K562 (cell line): Measurements from ENCODE around the gene ZNF775. TPM values are rescaled to one million over a fixed set of nuclear protein-coding genes. Genes with fewer than 3 reads are reported as not detected.
A peak's percentile ranks its signal among the peaks of the same experiment; 100 is the strongest.

Experiments used
- ATAC-seq: fragments of 200-7000 bp; cut with Tn5 transposase; 3 replicates; pipeline ENCODE4 v1.9.1; 2020; ENCODE audit warnings: moderate library complexity
- BruUV-seq: library from RNA; stranded (reverse); fragments of 400-500 nt; replicated peaks from 2 replicates; lab custom pipeline; 2021; lab: Mats Ljungman, UMichigan
- CTCF ChIA-PET: fragments of 300-600 bp; formaldehyde crosslinking; extraction: SDS; loops from one replicate; lab custom pipeline; 2021; ENCODE audit warnings: low intra/inter-chr PET ratio; lab: Yijun Ruan, JAX
- POLR2A ChIA-PET: fragments of 300-600, 350-650 bp; sonication (Branson Sonifier 250); formaldehyde crosslinking; extraction: SDS; loops from one replicate; lab custom pipeline; 2021; ENCODE audit warnings: antibody characterized with exemption, inconsistent platforms; lab: Yijun Ruan, JAX
- DNase-seq, 4 experiments: peaks; one replicate each; pipeline versions ENCODE4 v3.0.0 to v3.0.0-alpha.2; 2011 to 2018; ENCODE audit warnings: low spot score in 3 of 4, mixed read lengths in 3 of 4; ENCODE audit errors: extremely low read depth in 1 of 4
- FAIRE-seq: peaks from 2 replicates; lab custom pipeline; 2011; peaks lifted over from hg19 to GRCh38; lab: Jason Lieb, UNC
- H2AFZ ChIP-seq: 2 replicates; pipeline ENCODE4 v1.6.0; 2011; ENCODE audit warnings: low read depth, low read length, control low read depth, inconsistent platforms
- H3K27ac ChIP-seq: fragments of 200-600 bp; 3 replicates; pipeline ENCODE4 v1.8.0; 2011; ENCODE audit warnings: low read depth, mild to moderate bottlenecking, control low read depth, inconsistent platforms, low read length, moderate library complexity, mixed read lengths; ENCODE audit errors: extremely low read depth
- H3K27me3 ChIP-seq, 2 experiments: fragments of 300-600 bp in 1 of 2; 2 replicates in 1 of 2; 3 replicates in 1 of 2; pipeline versions ENCODE4 v1.6.0 to v1.8.0; 2011; ENCODE audit warnings: inconsistent platforms in 2 of 2, low read length in 2 of 2, mild to moderate bottlenecking in 1 of 2, mixed read lengths in 1 of 2, moderate library complexity in 1 of 2; ENCODE audit not compliant: control insufficient read depth in 2 of 2, insufficient read depth in 2 of 2
- H3K36me3 ChIP-seq: fragments of 300-600 bp; 3 replicates; pipeline ENCODE4 v1.8.0; 2011; ENCODE audit warnings: mild to moderate bottlenecking, low read length, inconsistent platforms; ENCODE audit not compliant: control insufficient read depth, insufficient read depth
- H3K4me1 ChIP-seq, 2 experiments: fragments of 200-600 bp in 1 of 2; replicated peaks in 1 of 2; 2 replicates in 1 of 2; 3 replicates in 1 of 2; pipeline versions ENCODE4 v1.5.1 to v1.8.0; 2011; ENCODE audit warnings: inconsistent platforms in 2 of 2, low read length in 2 of 2, mild to moderate bottlenecking in 1 of 2, mixed read lengths in 1 of 2, moderate library complexity in 1 of 2; ENCODE audit not compliant: control insufficient read depth in 2 of 2, insufficient read depth in 2 of 2
- H3K4me2 ChIP-seq: 2 replicates; pipeline ENCODE4 v1.6.1; 2011; ENCODE audit warnings: low read length, control low read depth, inconsistent platforms, mixed read lengths; ENCODE audit not compliant: insufficient read depth
- H3K4me3 ChIP-seq: fragments of 200-600 bp; sonication (generic), shearing (Covaris generic); 2 replicates; pipeline ENCODE4 v1.5.1; 2016; ENCODE audit warnings: control low read depth, inconsistent platforms
- H3K79me2 ChIP-seq: fragments of 200-600 bp; 3 replicates; pipeline ENCODE4 v1.8.0; 2011; ENCODE audit warnings: low read length, inconsistent platforms; ENCODE audit not compliant: control insufficient read depth, insufficient read depth
- H3K9ac ChIP-seq, 2 experiments: 2 replicates each; pipeline versions ENCODE4 v1.6.0 to v1.6.1; 2011; ENCODE audit warnings: low read depth in 2 of 2, low read length in 2 of 2, control low read depth in 1 of 2, inconsistent platforms in 1 of 2, mild to moderate bottlenecking in 1 of 2, mixed read lengths in 1 of 2; ENCODE audit not compliant: insufficient read depth in 1 of 2
- H3K9me1 ChIP-seq: one replicate; pipeline ENCODE4 v1.6.0; 2011; ENCODE audit warnings: inconsistent platforms, mild to moderate bottlenecking, low read length, moderate library complexity; ENCODE audit not compliant: control insufficient read depth, insufficient read depth
- H3K9me3 ChIP-seq: replicated peaks from 2 replicates; pipeline ENCODE4 v1.5.1; 2011; ENCODE audit warnings: low read depth, low read length, inconsistent platforms; ENCODE audit not compliant: control insufficient read depth, insufficient read depth
- H4K20me1 ChIP-seq: replicated peaks from 2 replicates; pipeline ENCODE4 v1.6.1; 2011; ENCODE audit warnings: low read length, inconsistent platforms, mixed read lengths; ENCODE audit not compliant: control insufficient read depth, insufficient read depth
- CC2D1A ChIP-seq: fragments of 450-650 bp; IDR thresholded peaks from 2 replicates; pipeline ENCODE4 v1.6.1; 2017; ENCODE audit warnings: mild to moderate bottlenecking
- CXXC5 ChIP-seq: fragments of 250-450 bp; sonication (Bioruptor Pico); IDR thresholded peaks from 2 replicates; pipeline ENCODE4 v1.8.0; 2022; ENCODE audit warnings: inconsistent platforms, mild to moderate bottlenecking, moderate library complexity
- DPF2 ChIP-seq: fragments of 450-650 bp; IDR thresholded peaks from 2 replicates; pipeline ENCODE4 v1.6.1; 2016
- GABPB2 ChIP-seq: fragments of 250-450 bp; sonication (Bioruptor Pico); conservative IDR thresholded peaks from 2 replicates; pipeline ENCODE4 v1.5.1; 2021; ENCODE audit warnings: mild to moderate bottlenecking
- KDM2B ChIP-seq: fragments of 250-450 bp; sonication (Bioruptor Pico); IDR thresholded peaks from 2 replicates; pipeline ENCODE4 v1.8.0; 2021; ENCODE audit warnings: mild to moderate bottlenecking, moderate library complexity
- POLR2AphosphoS5 ChIP-seq: IDR thresholded peaks from 2 replicates; pipeline ENCODE4 v1.6.1; 2011; ENCODE audit warnings: mild to moderate bottlenecking, low read depth, low read length, moderate library complexity; ENCODE audit not compliant: control insufficient read depth, insufficient read depth
- RBM14 ChIP-seq: fragments of 200-400 bp; formaldehyde crosslinking; IDR thresholded peaks from 2 replicates; pipeline ENCODE4 v1.6.1; 2018; ENCODE audit warnings: low read depth, mild to moderate bottlenecking, low read length, moderate library complexity, borderline replicate concordance; ENCODE audit not compliant: insufficient read depth
- RFX5 ChIP-seq: IDR thresholded peaks from 2 replicates; pipeline ENCODE4 v1.6.1; 2011; ENCODE audit warnings: low read depth, mild to moderate bottlenecking, improper control_type of control experiment, low read length
- SMAD1 ChIP-seq: fragments of 150-350 bp; IDR thresholded peaks from 2 replicates; pipeline ENCODE4 v1.6.1; 2014; ENCODE audit warnings: low read length, low read depth; ENCODE audit not compliant: partially characterized antibody
- TARDBP ChIP-seq: fragments of 450-650 bp; IDR thresholded peaks from 2 replicates; pipeline ENCODE4 v1.6.1; 2016
- XRCC4 ChIP-seq: IDR thresholded peaks from one replicate; pipeline ENCODE4 v1.6.1; 2011; ENCODE audit not compliant: insufficient read depth, insufficient read length; ENCODE audit errors: extremely low read depth
- XRCC5 ChIP-seq: fragments of 200-400 bp; formaldehyde crosslinking; IDR thresholded peaks from 2 replicates; pipeline ENCODE4 v1.6.1; 2017; ENCODE audit warnings: low read depth, mild to moderate bottlenecking, low read length
- ZBTB5 ChIP-seq: fragments of 450-650 bp; IDR thresholded peaks from 2 replicates; pipeline ENCODE4 v1.6.1; 2017; ENCODE audit warnings: antibody characterized with exemption
- ZNF696 ChIP-seq: fragments of 250-450 bp; sonication (Bioruptor Pico); conservative IDR thresholded peaks from 2 replicates; pipeline ENCODE4 v1.4.0; 2020; ENCODE audit warnings: mild to moderate bottlenecking, moderate library complexity
- WGBS: fragments of 100-300 bp; shearing (Covaris generic); methylation state at CpG from one replicate; pipeline ENCODE4 v1.1.6; 2016; ENCODE audit warnings: low coverage, mixed read lengths; ENCODE audit not compliant: insufficient coverage; ENCODE audit errors: missing lambda C conversion rate; 5-methylcytosine and 5-hydroxymethylcytosine counted together
- in situ Hi-C: fragments of 300-500 bp; cut with MboI; formaldehyde crosslinking; loops from 4 replicates; pipeline ENCODE4 v1.15.0; 2018; ENCODE audit warnings: inconsistent platforms, mixed read lengths
- intact Hi-C: fragments of 100-400 bp; cut with micrococcal nuclease; formaldehyde crosslinking; loops from 2 replicates; pipeline ENCODE4 v1.14.2; 2022
- polyA plus RNA-seq, 8 experiments: library from polyadenylated mRNA; depleted of rRNA in 4 of 8; stranded (reverse) in 5 of 8; unstranded in 3 of 8; fragments of >200 nt; fragmentation: Nextera tagmentation in 2 of 8; fragmentation: Illumina TruSeq in 1 of 8; extraction: Ambion mirVana in 2 of 8; extraction: Trizol in 1 of 8; gene quantifications; 2 replicates each; pipeline versions ENCODE4 v1.2.1 to v1.2.3, GENCODE V29; 2011 to 2014; ENCODE audit warnings: inconsistent platforms in 1 of 8, missing spikeins in 1 of 8
- total RNA-seq, 7 experiments: library from RNA; depleted of rRNA in 6 of 7; stranded (reverse); fragments of >200 nt in 6 of 7; fragmentation: Illumina TruSeq in 2 of 7; extraction: Trizol in 2 of 7; gene quantifications; 2 replicates each; pipeline versions ENCODE4 v1.2.1 to v1.2.3, GENCODE V29; 2011 to 2021; ENCODE audit warnings: low replicate concordance in 1 of 7
- TF ChIP-seq, protein P1 (sequence below): fragments of 200-800 bp; sonication (Bioruptor generic); IDR thresholded peaks from 2 replicates; pipeline ENCODE4 v1.6.1; 2017; ENCODE audit warnings: missing genetic modification characterization, missing compliant biosample characterization
- TF ChIP-seq, protein P2 (sequence below): fragments of 450-650 bp; formaldehyde crosslinking; IDR thresholded peaks from 2 replicates; pipeline ENCODE4 v1.4.0; 2022; ENCODE audit warnings: missing genetic modification characterization

ZNF775 gene
- total and polyA plus RNA-seq, 9 of the 15 experiments (the other 6 are each of a cell fraction or from before 2014, with no cell fraction given), result 0.04 to 18.7 (median 4.9) TPM

DNA sequence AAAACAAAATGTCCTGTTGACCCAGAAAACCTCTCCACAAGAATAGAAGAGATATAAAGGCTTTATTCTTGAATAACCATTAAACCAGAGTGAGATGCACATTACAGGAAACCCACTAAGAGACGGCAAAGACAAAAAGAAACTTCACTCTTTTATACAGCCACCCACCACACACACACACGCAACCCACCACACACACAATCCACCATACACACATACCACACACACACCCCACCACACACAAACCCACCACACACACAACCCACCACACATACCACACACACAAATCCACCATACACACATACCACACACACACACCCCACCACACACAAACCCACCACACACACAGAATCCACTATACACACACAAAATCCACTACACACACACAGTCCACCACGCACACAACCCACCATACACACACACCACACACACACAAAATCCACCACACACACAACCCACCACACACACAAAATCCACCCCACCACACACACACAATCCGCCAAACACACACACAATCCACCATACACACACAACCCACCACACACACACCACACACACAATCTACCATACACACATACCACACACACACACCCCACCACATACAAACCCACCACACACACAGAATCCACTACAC, 20.0 kb upstream of the ZNF775 start (continued):
- no peak for TF ChIP-seq SMAD1
- TF ChIP-seq CC2D1A, result 0 out of 2 replicates have a peak, but pooled peaks have one; percentile 13
- TF ChIP-seq POLR2AphosphoS5, result no peak

- no peak overlapping the region for H3K27ac ChIP-seq
- no peaks in the 10 kb centered on the region for H3K79me2 ChIP-seq
- no peak overlapping the region for H3K4me3 ChIP-seq
- no peaks in the 10 kb centered on the region for H4K20me1 ChIP-seq
- DNase-seq, result no peak
- H3K27me3 ChIP-seq, result no peaks in the 10 kb centered on the region; a peak in 1 of 5 replicates
- peaks cover 30 to 36% of the 10 kb centered on the region in 2 experiments; a peak in 4 of 5 replicates for H3K4me1 ChIP-seq
- 83% methylated on average over 2 of the region's 2 CpGs for WGBS
- H2AFZ ChIP-seq, result no peak overlapping the region
- H3K9me1 ChIP-seq, result peaks cover 5% of the 10 kb centered on the region
- ChIA-PET POLR2A (no interaction called here), CTCF (no interaction called here)
- FAIRE-seq, result peak; percentile 71
- intact Hi-C loops, result loop anchor here (10.0 kb wide), 1 partner anchor 395 kb away; no protein-coding TSS in a partner anchor
- no peaks in the 10 kb centered on the region for H3K36me3 ChIP-seq
- in situ Hi-C loops, result no loop called here
- no TSS peak for BruUV-seq
- H3K4me2 ChIP-seq, result no peak overlapping the region
- H3K9ac ChIP-seq, result no peak overlapping the region
- no peak for ATAC-seq
- H3K9me3 ChIP-seq, result no peaks in the 10 kb centered on the region
- TF ChIP-seq ZBTB5 (peak; percentile 68), XRCC5 (no peak), GABPB2 (CRISPR knock-in tag) (no peak), ZNF696 (CRISPR knock-in tag) (no peak), DPF2 (peak; percentile 79), RBM14 (no peak), KDM2B (CRISPR knock-in tag) (no peak), RFX5 (no peak), CXXC5 (CRISPR knock-in tag) (no peak), XRCC4 (no peak), TARDBP (no peak)
- TF ChIP-seq, protein P1, sequence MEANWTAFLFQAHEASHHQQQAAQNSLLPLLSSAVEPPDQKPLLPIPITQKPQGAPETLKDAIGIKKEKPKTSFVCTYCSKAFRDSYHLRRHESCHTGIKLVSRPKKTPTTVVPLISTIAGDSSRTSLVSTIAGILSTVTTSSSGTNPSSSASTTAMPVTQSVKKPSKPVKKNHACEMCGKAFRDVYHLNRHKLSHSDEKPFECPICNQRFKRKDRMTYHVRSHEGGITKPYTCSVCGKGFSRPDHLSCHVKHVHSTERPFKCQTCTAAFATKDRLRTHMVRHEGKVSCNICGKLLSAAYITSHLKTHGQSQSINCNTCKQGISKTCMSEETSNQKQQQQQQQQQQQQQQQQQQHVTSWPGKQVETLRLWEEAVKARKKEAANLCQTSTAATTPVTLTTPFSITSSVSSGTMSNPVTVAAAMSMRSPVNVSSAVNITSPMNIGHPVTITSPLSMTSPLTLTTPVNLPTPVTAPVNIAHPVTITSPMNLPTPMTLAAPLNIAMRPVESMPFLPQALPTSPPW (CRISPR knock-in tag), result no peak
- TF ChIP-seq, protein P2, sequence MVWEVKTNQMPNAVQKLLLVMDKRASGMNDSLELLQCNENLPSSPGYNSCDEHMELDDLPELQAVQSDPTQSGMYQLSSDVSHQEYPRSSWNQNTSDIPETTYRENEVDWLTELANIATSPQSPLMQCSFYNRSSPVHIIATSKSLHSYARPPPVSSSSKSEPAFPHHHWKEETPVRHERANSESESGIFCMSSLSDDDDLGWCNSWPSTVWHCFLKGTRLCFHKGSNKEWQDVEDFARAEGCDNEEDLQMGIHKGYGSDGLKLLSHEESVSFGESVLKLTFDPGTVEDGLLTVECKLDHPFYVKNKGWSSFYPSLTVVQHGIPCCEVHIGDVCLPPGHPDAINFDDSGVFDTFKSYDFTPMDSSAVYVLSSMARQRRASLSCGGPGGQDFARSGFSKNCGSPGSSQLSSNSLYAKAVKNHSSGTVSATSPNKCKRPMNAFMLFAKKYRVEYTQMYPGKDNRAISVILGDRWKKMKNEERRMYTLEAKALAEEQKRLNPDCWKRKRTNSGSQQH (CRISPR knock-in tag), result peak; percentile 93
Measured at GRCh38 chr7:150359622-150360362, 19.3 kb upstream of the ZNF775 start.
